CD4-positive, alpha-beta T cell treated with Interleukin-6 at 100 ng/mL for 8 hours (primary cell): ENCODE measurements around the gene SRC.
A peak's percentile ranks its signal among the peaks of the same experiment; 100 is the strongest.
"Not testable (repeated sequence)": the region's sequence is repeated elsewhere in the genome, so short reads cannot be mapped to it uniquely, and the experiment has no call there.

ENCODE experiments used
- DNase-seq: peaks from one replicate; pipeline ENCODE4 v3.0.0-alpha.2; 2020; ENCODE audit warnings: mixed read lengths, low spot score

Gene SRC

GRCh38 chr20:37336369-37337207, 9.4 kb upstream of the SRC start:
- DNase-seq: peak; percentile 28

- no peak for DNase-seq
Measured at GRCh38 chr20:37337208-37337991, 8.5 kb upstream of the SRC start.

GRCh38 chr20:37338380-37338779, 7.6 kb upstream of the SRC start:
- DNase-seq: not testable (repeated sequence)

- no peak for DNase-seq
Measured at GRCh38 chr20:37339208-37339607, 6.7 kb upstream of the SRC start.

GRCh38 chr20:37339764-37340109, 6.2 kb upstream of the SRC start:
- not testable (repeated sequence) for DNase-seq

GRCh38 chr20:37340998-37341397, 4.9 kb upstream of the SRC start:
- DNase-seq: no peak

GRCh38 chr20:37341632-37342031, 4.3 kb upstream of the SRC start:
- no peak for DNase-seq

- no peak for DNase-seq
Measured at GRCh38 chr20:37342231-37343177, 3.4 kb upstream of the SRC start.

- DNase-seq: no peak
Measured at GRCh38 chr20:37343212-37343993, 2.5 kb upstream of the SRC start.

GRCh38 chr20:37343994-37344355, 2.0 kb upstream of the SRC start:
- no peak for DNase-seq

- DNase-seq: no peak
Measured at GRCh38 chr20:37344506-37345338, 1.2 kb upstream of the SRC start.

- DNase-seq: no peak
Measured at GRCh38 chr20:37346236-37346534, 245 bp downstream of the SRC start.

- no peak for DNase-seq
Measured at GRCh38 chr20:37346535-37347346, 801 bp downstream of the SRC start.

GRCh38 chr20:37347347-37347823, 1.4 kb downstream of the SRC start:
- DNase-seq: no peak

GRCh38 chr20:37347891-37348791, 2.2 kb downstream of the SRC start:
- no peak for DNase-seq

GRCh38 chr20:37348792-37349516, 3.0 kb downstream of the SRC start:
- DNase-seq: no peak

- no peak for DNase-seq
Measured at GRCh38 chr20:37349517-37350491, 3.9 kb downstream of the SRC start.
